HG03108 (cell line): ENCODE measurements around the gene KLHL42.
"Not testable (repeated sequence)": the region's sequence is repeated elsewhere in the genome, so short reads cannot be mapped to it uniquely, and the experiment has no call there.

Source experiments
- ATAC-seq: cut with Tn5 transposase; IDR thresholded peaks from one replicate; pipeline ENCODE4 v1.9.1; 2021; ENCODE audit warnings: moderate library complexity; ENCODE audit not compliant: unreplicated experiment

The KLHL42 gene

DNA sequence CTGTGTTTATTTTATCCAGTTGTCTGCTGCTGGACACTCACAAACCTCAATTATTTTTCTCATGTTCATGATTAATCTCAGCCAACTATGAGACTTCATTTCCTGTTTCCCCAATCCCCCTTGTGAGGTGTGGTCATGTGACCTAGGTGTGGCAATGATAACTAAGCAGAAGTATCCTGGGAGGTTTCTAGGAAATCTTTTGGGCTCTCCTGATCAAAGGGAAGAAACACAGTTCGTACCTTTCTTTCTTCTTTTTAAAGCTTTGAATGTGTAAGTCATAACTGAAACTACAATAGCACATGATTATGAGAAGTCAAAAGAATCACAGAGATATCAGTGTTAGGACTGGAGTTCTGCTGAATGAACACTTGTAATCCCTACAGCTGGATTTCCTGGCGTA, 34.4 kb downstream of the KLHL42 start:
- no peak for ATAC-seq

DNA sequence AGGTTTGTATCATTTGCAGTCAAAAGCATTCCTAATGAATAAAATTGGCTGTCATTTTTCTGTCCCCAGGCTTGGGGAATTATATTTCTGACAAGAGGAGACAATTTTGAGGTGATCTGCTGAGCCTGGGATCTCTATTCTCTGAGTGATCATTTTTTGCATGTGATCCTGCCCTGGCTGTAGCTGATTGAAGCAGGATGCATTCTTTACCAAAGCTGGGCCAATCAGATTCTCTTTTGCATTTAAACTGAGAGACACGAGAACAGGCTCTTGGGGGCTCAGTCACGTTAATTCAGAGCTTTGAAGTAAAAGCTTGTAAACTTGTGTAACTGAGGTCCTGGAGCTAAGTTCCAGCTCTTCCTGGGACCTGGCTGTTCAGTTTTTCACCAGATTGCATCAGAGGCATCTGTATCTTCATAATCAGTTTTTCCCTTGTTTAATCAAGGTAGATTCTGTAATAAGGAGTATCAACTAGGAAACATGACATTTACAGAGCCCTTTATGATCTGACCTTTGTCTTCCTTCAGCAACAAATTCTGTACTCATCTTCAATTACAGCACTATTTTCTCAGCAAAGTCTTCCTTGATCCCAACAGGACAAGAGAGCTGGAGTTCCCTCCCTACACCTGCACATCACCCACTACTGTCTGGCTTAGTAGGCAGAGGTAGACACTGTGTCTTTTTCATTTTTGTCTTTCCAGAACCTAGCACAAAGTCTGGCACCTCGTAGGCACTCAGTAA, 35.0 kb downstream of the KLHL42 start:
- ATAC-seq = no peak

DNA sequence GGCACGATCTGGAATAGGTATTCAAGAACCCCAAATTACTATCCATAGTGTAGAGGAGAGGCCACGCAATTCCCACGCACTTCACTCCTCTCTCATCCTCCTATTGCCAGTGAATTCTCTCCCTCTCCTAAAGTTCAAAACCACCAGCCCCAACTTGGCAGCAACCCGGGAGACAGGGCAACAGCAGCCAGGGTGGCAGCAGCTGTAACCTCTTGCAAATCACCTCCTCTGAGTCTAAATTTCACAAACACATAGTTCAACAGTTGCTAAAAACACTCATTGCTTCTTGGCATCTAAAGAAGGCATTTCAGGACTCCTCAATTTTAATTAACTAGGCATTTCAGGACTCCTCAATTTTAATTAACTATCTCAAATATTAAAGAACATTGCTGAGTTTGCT, 37.7 kb downstream of the KLHL42 start:
- ATAC-seq = no peak

DNA sequence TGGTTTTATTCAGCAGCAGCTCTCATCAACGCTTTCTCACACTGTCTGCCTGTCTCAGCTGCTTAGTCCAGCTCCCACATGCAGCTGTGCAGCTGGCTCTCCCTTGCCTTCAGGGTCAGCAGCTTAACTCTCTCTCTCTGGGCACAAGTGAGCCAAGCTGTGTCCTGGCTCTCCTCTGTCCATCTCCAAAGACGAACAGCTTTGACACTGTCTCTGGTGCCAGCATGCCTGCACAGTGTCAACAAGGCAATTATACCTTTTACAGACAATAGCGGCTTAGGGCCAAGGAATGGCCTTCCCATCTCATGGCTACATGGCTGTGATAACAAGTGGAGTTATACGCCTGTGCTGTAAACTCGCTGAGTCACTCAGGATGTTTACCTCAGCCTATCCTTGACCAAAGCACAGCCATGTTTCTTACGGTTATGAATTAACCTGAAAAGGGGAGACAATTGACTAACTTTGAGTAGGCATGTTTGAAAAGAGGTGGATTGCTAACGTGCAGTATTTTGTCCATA, 38.4 kb downstream of the KLHL42 start:
- no peak for ATAC-seq

DNA sequence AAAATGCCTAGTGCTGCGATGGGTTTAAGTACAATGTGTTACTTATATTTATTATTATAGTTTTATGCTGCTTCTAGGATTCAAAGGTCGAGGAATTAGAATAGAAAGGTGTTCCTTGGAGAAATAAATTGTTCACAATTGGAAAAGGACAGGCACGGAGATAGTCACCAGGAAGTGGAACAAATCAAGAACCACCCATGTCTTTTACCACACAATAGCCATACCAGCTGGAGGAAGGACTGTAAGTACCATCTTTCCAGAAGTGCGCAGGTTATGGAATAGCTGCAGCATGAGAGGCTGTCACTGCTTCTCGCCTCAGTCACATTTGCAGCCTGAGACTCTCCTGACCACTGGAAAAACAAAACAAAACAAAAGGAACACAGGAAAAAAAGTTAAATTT, 40.5 kb downstream of the KLHL42 start:
- ATAC-seq = no peak

DNA sequence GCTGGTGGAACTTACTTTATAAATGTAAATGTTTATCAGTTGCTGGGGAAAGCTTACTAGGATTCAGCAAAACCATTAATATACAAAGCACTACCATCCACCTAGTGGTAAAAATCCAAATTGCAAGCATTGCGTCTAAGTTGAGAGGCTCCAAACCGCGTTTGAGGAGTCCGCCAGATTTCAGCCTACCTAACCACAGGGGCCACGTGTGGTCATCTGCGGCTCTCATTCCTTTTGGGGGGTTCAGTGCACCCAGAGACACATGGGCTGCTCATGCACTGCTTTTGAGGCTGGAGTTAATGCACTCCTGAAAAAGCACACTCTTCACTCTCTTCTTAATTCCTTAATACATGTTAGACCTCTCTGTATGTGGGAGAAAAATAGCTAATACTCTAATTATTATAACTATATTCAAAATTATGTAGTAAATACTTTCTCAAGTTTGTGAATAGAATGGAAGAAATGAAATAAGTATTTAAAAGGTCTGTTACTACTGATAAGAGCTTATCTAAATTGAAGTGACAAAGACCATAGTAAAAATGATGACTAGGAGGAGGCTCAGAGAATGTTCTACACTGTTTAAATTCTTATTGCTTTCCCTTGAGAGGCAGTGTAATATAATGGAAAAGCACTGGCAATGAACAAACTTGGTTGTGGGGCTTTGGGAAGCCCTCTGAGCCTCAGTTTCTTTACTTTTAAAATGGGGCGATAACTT, 41.4 kb downstream of the KLHL42 start:
- ATAC-seq = no peak

DNA sequence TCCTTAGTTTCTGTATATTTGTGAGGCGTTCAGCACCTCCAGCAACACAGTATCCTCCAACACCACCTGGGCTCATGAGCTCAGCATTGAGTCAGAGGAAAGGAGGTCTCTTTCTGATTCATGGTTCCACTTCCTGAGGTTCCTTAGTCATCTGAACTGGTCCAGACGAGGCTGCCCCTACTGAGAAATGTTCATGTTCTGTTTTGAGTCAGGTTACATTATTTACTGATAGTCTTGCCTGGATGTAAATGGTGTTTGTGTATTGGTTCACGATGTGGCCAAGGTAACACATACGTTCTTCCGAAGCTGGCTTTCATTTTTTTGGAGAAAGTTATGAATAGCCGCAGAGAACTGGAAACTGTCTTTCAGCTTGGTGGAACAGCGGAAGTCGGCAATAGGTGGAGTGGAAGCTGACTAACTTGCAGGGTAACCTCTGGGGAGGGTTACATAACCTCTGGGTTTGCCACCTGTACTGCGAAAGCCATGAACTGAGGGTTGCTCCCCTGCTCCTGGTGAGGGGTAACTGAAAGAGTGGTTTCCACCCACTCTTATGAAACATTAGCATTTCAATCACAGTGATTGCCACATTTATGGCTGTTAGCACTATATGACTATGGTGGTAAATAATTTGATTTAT, 42.2 kb downstream of the KLHL42 start:
- ATAC-seq = peak; percentile 71

DNA sequence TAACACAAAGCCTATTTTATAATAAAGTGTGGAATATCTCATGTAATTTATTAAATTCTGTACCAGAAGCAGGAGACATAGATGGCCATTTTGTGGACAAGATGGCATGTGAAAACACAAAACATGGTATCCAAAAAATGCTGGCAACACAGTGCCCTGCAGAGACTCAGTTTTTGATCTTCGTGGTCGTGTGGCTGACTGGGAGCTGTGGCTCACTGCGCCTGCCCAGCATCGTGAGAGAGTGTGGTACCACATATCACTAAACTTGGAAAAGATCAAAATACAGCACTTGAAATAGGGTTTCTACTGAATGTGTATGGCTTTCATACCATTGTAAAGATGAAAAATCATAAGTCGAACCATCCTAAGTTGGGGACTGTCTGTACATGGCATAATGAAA, 43.0 kb downstream of the KLHL42 start:
- no peak for ATAC-seq

DNA sequence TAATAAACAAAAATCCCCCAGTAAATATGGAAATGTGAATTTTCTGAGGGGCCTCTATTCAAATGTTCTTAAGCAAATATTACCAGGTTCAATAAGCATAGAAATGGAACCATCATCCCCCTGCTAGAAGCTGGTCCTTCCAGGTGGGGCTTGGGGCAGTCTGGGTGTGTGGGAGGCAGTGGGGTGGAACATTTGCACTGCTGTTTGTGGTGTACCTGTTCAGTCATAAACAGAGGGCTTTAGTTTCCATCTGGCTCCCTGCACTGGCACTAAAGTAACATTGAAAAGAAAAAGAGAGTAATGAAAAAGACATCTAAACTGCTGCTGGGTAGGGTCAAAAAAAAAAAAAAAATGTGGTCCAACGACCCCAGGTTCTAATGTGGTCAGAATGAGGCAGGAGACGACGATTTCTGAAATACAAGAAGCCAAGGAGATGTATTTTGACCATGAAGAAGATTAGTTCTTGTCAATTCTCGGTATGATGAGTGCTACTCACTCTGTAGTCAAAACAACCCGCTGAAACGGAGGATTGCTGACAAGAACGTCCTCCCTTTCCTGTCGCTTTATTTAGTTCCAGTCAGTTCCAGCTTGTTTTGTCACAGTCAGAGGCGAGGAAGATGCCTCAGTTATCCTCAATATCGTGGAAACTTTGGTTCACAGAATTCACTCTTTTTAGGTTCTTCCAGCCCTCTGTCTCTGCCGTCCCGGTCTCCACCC, 44.3 kb downstream of the KLHL42 start:
- ATAC-seq = peak; percentile 61

DNA sequence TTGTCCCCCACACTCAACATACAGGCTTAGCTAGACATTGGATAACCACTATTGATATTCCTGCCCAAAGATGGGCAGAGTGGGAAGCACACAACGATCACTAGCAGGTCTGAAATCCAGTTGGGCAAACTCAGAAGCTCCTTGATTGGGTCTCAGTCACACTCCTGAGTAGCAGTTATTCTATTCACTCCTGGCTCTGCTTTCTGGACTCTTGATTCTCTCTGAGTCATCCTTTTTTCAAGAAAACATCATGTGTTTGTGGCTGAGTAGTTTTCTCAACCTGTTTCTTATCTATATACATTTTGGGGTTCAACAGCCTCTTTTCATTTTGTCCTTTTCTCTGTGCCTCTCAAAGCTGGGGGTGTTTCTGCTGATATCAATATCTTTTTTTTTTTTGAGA, 46.0 kb downstream of the KLHL42 start:
- no peak for ATAC-seq

DNA sequence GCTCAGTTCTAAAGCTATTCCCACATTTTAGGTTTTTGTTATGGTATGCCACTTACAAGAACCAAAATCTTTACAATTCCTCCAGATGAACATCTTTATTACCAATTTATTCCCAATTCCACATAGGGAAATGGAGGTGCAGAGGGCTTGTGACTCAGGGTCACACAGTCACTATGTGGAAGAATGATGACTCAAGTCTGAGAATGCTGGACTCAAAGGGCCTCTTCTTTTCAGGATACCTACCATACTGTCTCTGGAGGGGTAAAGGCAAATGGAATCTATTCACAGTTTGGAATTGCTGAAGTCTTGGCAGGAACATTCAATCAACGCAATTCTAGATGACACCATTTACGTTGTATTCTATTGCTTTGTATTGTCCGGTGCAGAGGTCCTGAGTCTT, 48.2 kb downstream of the KLHL42 start:
- ATAC-seq = no peak

DNA sequence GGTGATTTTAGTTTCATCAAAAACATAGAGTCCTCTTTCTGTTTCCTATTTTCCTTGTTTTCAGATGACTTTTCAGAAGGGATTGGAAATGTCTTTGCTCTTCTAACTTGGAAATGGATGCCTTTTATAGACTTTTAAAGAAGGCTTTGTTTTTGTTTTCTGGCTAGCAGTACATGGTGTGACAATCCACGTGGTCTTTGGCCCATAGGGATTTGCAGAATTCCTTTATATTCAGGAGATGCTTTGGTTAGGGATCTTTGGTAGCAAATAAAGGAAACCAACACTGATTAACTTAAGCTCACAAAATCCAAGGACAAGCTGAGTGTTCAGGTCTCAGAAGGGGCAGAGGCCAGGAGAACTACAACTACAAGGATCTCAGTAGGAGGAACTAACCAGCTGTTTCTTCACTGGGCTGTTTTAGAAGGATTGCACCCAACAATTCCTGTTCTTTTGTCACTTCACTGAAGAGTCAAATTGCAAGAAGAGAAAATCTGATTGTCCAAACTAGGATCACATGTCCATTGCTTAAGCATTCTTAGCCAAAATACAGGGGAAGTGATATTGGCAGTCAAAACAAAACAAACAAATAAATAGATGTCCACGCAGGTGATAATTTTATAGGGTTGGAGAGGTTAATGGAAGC, 58.6 kb downstream of the KLHL42 start:
- ATAC-seq = no peak

DNA sequence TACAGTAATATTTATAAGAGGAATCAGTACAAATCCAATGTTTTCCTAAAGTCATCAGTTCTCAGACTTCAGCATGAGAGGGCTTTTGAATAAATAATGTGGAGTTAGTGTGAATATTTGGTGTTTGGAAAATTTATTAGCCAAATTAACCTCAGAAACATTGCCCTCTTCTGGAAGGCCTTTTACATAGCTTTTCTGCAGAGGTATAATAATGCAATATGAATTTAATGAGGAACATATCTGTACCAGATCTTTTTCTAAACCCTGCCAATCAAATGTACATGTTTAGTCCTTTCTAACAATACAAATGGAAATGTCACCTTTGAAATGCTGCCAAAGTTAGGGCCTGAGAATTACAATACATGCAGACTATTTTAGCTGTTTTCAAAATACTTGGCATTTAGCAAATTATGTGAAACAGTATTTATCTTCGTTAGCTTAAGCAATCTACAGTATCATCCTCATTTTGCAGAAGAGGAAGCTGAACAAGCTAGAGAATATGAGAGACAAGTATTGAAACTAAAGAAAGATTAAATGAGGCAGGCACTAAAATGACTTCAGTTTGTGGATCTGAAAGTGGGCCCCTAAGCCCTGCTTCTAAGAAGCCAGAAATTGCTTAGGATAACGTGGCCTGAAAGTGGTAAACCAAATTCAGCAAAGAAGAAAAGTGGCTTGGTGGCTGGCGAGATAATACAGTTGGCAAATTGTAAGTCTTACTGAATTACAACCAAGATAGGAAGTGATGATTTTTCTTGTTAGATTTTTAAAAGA, 60.4 kb downstream of the KLHL42 start:
- no peak for ATAC-seq

DNA sequence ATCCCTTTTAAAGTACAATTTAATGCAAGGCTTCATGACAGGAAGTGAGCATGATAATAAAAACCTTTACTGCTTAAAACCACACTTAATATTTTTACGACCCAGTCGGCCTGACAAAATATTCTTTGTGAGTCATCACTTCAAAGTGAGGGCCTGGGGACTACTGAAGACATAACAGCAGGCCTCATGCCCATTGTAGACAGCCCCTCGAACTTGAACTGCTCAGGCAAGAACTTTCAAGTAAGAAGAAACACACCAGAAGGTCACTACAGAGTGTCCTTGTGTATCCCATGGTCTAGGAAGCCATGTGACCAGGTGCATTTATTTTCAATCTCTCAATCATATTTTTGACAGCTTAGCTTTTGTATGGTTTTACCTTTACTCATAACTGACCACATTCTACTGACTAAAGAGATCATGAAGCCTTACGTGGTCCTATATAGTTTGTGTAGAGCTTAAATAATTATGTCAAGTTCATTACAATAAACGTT, 61.4 kb downstream of the KLHL42 start:
- no peak for ATAC-seq

DNA sequence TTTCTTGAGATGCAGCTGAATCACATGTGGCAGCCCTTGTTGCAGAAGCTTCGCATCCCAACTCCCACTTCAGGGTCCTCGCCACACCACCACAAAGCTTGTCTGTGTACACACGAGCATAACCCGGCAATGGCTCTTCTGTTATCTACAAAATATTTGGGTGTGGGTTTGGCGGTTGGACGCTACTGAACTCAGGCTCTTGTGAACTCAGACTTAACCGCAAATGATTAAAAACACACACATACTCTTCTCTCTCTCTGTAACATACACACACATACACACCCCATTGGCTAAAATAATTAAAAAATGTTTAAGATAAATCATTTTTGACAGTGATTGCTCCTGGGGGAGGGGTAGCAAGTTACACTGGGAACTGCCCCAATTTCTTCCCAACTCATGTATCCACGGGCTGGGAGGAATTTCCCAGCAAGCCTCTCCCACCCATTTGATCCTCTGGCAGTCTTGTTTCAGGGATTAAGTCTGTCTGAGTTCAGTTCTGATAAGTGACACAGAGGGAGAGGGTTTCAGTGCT, 63.7 kb downstream of the KLHL42 start:
- ATAC-seq = no peak

DNA sequence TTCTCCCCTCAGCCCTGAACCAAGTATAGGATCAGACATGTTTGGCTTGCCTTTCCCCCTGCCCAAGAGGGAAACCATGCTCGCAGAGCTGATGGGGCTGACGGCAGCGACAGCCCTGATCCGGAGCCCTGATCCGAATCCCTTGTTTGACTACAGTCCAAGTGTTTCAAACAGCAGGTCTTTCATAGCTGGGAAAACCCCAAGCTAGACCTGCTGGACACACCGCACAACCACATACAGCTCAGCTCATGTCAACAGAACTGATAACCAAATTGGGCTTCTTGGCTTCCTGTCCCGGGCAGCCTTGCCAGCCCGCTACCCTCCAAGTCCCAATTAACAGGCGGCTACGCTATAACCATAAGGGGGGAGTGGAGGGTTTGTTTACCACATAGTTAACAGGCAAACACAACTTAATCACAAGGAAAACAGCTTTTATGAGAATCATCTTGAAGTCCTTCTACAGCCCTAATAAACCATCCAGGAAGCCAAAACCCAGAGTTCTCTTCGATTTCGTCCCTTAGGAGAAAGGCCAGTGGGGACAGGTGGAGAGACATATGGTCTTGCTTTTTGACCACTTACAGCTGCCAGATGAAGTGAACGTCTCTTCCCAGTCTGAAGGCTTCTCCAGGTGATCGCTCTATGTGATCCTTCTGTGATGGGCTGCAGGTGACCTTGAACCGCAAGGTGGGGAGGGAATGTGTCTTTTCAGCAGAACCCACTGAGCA, 64.5 kb downstream of the KLHL42 start:
- no peak for ATAC-seq

DNA sequence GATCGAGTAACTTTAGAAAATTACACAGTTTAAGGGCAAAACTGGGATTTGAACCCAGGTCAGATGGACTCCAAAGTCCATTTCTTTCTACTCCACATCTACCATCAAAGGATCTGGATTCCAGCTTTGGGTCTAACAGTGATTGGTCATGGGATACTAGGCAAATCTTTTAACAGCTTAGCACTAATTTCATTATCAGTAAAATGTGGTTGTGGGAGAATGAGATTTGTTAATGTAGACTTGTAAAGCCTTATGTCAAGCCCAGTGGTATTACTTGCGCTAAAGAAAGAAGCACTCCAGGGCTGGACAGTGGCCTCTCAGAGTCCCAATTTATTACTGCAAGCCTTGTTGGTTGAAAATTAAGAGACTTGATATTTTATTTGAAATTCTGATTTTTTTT, 65.2 kb downstream of the KLHL42 start:
- no peak for ATAC-seq

DNA sequence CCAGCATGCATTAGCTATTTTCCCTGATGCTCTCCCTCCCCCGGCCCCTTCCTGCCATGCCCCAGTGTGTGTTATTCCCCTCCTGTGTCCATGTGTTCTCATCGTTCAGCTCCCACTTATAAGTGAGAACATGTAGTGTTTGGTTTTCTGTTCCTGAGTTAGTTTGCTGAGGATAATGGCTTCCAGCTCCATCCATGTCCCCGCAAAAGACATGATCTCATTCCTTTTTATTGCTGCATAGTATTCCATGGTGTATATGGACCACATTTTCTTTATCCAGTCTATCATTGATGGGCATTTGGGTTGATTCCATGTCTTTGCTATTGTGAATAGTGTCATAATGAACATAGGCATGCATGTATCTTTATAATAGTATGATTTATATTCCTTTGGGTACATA, 65.7 kb downstream of the KLHL42 start:
- ATAC-seq = not testable (repeated sequence)

DNA sequence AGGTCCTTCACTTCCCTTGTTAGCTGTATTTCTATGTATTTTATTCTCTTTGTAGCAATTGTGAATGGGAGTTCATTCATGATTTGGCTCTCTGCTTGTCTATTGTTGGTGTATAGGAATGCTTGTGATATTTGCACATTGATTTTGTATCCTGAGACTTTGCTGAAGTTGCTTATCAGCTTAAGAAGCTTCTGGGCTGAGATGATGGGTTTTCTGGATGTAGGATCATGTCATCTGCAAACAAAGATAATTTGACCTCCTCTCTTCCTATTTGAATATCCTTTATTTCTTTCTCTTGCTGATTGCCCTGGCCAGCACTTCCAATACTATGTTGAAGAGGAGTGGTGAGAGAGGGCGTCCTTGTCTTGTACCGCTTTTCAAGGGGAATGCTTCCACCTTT, 67.3 kb downstream of the KLHL42 start:
- not testable (repeated sequence) for ATAC-seq
